GM18858 (cell line): Measurements from ENCODE around the gene KRT10.
"Not testable (repeated sequence)": the region's sequence is repeated elsewhere in the genome, so short reads cannot be mapped to it uniquely, and the experiment has no call there.

Source experiments
- ATAC-seq: cut with Tn5 transposase; IDR thresholded peaks from one replicate; pipeline ENCODE4 v1.9.1; 2021; ENCODE audit not compliant: unreplicated experiment

KRT10 gene

GRCh38 chr17:40822132-40822812 is at the start of gene KRT10:
Gene KRT10 (minus strand): TSS chr17:40822614. CDS start chr17:40822585, 29 bp downstream.
- no peak for ATAC-seq

GRCh38 chr17:40871316-40871715 is 48.9 kb upstream of the KRT10 start:
- no peak for ATAC-seq

GRCh38 chr17:40870136-40870535 is 47.7 kb upstream of the KRT10 start:
- no peak for ATAC-seq

- no peak for ATAC-seq
Observed at GRCh38 chr17:40866838-40867237, 44.4 kb upstream of the KRT10 start, which contains the start of gene KRT12. Gene KRT12 (minus strand): TSS chr17:40867223. CDS start chr17:40867186, 37 bp downstream.

DNA sequence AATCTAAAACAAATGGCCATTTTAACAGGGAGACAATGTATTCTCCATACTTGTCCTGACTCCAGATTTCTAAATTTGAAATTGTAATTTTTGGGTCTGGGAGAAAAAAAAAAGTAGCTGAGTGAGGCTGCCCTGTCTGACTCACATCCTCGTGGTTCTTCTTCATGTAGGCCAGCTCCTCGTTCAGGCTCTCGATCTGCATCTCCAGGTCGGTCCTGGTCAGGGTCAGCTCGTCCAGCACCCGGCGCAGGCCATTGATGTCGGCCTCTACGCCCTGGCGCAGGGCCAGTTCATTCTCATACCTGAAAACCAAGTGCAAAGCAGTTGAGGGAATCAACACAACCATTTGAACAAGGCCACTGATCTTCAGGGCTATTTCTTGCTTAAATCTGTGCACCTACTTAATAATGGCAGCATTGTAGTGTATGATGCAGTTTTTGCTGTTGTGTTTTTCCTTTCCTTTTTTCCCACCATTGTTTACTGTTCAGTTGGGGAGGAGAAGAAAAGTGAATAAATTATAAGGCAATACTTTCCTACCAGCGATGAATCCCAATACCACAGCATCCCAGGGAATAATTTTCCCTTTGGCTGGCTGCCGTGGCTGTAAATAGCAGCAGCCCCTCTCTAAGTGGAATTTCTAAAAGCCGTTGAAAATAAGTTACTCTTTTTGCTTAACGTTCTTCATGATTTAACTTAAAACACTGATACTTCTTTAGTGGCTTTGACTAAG is 42.4 kb upstream of the KRT10 start:
- ATAC-seq: no peak

DNA sequence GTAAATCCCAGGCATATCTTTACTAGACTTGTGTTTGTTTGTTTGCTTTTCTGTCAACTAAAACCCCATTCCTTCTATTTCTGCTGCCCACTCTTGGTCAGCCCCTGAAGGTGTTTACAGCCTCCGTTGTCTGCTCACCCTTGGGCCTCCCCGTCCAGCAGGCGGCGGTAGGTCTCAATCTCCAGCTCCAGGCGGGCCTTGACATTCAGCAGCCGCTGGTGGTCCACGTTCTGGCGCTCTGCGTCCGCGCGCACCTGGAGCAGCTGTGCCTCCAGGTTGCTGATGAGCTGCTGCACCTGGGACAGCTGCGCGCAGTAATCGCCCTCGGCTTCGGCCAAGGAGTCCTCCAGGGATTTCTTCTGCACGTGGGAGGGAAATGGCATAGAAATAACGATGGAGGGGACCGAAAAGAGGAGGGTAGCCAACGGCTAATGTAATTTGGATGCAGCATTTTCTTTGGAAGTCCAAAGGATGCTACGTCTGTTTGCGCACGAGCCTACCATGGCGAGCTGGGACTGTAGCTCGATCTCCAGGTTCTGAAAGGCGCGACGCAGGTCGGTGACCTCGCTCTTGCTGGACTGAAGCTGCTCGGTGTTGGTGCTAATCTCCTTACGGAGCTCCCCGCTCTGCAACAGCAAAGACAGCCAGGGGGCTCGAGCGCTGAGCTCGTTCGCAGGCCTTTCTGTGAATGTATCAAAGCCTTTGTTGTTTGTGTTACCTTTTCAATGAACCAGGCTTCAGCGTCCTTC is 40.7 kb upstream of the KRT10 start:
- ATAC-seq: no peak

- ATAC-seq: no peak
Observed at GRCh38 chr17:40859536-40859935, 37.1 kb upstream of the KRT10 start.

DNA sequence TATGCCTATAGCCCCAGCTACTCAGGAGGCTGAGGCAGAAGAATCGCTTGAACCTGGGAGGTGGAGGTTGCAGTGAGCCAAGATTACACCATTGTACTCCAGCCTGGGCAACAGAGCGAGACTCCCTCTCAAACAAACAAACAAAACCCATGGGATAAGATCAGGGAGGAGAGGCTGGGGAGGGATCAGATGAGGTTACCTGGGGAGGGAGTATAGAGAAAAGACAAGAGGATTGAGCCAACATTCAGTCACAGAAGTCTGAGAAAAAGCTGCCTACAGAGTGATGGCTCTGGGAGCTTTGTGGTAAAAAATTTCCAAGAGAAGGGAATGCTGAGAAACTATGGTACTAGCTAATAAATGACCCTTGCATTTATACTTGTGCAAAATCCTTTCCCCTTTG is 36.3 kb upstream of the KRT10 start:
- ATAC-seq: not testable (repeated sequence)

GRCh38 chr17:40857535-40857934 is 35.1 kb upstream of the KRT10 start:
- ATAC-seq: no peak

GRCh38 chr17:40854175-40854814 is 31.9 kb upstream of the KRT10 start:
- no peak for ATAC-seq

DNA sequence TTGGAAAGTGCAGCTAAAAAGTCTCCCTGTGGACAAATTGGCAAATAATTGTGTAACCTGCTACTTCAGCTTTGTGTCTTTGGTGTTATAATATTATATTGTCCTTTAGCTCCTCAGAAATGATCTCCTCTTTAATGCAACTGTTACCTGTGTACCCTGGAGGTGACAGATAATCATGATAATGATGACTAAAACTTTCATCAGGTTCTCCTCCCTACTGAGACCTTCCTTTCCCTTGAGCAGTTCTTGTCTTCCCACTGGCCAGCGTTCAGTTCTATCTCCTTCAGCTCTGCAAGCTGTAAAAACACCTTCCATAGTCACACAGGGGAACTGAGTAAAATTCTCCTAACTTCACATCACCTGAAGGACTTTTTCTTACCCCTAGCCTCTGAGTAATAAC is 29.9 kb upstream of the KRT10 start:
- ATAC-seq: no peak

DNA sequence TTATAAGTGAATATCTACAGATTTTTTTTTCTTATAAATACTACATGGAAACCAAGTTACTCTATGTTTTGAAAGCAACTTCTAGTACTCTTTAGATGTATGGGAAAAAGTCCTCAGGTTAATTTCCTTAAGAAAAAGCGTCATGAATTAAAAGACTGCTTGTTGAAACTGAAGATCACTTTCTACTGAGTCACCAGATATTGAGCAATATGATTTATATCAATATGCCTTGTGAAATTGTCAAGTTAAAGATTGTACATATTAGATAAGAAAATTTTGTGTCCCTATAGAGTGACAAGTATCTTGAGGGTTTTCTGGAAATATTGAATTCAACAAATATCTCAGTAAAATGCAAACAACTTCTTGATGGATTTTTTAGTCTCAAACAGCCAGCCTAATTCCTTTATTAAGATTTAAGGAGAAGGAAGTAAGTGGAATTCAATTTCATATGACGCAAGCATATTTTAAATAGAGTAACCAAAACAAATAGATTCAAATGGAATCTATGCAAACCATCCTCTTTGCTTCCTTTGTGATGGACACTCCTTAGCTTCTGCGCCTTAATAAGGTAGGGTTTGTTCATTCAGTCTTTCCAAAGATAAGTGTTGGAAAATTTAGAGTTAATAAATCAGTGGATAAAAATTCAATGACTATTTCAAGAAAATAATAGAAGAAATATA is 28.0 kb upstream of the KRT10 start:
- ATAC-seq: no peak

DNA sequence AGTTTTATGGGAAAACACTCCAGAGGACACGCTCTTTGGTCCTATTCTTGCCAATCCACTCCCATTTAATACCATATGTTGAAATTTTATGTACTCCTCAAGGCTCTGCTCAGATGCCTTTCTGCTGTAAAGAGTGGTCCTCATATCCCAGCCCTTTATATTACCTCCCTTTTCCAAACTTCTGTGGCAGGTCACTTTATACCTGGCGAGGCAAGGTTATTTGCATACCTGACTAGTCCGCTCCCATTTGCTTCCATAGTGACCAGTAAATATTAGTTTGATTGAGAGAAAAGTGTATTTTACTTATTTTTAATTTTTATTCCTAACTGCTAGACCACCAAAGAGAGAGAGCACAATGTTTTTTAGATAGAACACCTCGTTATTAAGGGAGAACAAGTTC is 27.3 kb upstream of the KRT10 start:
- ATAC-seq: no peak

- no peak for ATAC-seq
Observed at GRCh38 chr17:40848583-40849235, 26.3 kb upstream of the KRT10 start.

- ATAC-seq: no peak
Observed at GRCh38 chr17:40846515-40847144, 24.2 kb upstream of the KRT10 start.

DNA sequence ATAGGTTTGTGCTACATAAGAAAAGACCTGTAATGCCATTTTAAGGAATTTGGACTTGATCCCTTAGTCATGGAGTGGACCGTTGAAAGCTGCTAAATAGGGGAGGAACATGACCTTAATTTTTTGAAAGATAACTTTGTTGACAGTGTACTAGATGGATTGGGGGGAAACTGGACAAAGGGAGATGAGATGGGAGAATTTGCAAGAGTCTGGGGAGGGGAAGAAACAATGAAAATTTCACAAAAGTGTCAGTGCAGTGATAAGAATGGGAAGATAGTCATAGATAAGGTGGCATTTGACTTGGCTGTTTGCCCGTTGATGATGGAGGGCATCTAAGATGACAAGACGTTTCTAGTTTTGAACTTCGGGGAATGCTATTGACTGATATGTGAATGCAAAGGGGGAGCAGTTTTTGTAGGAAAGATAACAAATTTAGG is 22.3 kb upstream of the KRT10 start:
- no peak for ATAC-seq

DNA sequence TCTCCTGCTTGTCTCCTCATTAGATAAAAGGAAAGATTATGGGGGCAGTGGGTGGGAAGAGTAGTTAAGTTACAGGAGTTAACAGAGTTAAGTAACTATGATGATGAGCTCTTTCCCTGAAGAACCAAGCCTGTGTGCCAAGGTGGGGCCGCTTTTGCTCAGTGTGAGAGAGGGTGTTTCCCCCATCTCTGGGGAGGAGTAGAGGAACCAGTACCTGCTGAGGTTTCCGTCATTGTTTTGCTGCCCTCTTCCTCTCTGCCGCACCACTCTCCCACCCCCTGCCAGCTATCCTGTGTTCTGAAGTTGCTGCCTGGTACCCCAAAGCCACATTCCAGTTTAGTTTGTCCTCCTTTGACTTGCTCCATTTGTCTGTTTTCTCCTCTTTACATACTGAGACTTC is 20.8 kb upstream of the KRT10 start:
- ATAC-seq: no peak

GRCh38 chr17:40841246-40841645 is 18.8 kb upstream of the KRT10 start:
- ATAC-seq: no peak

DNA sequence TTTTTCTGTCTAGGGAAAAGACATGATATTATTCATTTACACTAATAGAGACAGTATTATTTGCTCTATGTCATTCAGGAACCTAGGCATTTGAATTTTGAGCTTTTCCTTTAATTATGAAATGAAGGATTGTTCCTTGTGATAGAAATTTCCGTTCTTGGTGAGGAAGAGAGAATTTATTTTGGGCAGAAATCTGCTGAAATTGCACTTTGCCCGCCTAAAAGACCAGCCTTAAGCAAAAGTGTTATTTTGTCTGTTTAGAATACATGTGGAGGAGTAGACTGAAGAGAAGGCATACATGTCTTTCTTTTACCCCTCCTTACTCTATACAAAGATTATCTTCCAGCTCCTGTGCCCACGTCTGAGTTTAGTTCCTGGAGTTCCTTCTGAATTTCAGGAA is 16.8 kb upstream of the KRT10 start:
- ATAC-seq: no peak

DNA sequence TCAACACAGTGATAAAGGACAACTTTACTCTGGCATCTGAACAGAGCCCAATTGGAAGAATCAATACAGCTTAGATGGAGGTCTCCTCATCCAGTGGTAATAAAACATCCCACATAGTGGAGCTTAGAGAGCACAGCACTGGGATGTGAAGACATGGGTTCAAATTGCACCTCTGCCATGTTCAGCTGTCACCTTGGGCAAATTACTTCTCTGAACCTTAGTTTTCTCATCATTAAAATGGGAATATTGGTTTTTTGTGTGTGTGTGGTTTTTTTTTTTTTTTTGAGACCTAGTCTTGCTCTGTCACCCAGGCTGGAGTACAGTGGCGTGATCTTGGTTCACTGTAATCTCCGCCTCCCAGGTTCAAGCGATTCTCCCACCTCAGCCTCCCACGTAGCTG is 13.6 kb upstream of the KRT10 start:
- ATAC-seq: no peak
